SJSA1 (cell line): ENCODE data around the gene ERN1. TPM values are rescaled to one million over a fixed set of nuclear protein-coding genes. Genes with fewer than 3 reads are reported as not detected.

ENCODE experiments used
- DNase-seq, 2 experiments: peaks; one replicate each; pipeline ENCODE4 v3.0.0-alpha.2; 2015 to 2020; ENCODE audit warnings: low spot score in 2 of 2, low read depth in 1 of 2
- H3K27ac ChIP-seq: fragments of 250-450 bp; sonication (Bioruptor Pico); 2 replicates; pipeline ENCODE4 v1.5.1; 2020; ENCODE audit warnings: mild to moderate bottlenecking, moderate library complexity
- H3K27me3 ChIP-seq: fragments of 250-450 bp; sonication (Bioruptor Pico); replicated peaks from 2 replicates; pipeline ENCODE4 v1.5.1; 2020; ENCODE audit warnings: mild to moderate bottlenecking, moderate library complexity
- H3K36me3 ChIP-seq: fragments of 250-450 bp; sonication (Bioruptor Pico); 2 replicates; pipeline ENCODE4 v1.5.1; 2020; ENCODE audit warnings: mild to moderate bottlenecking
- H3K4me1 ChIP-seq: fragments of 250-450 bp; sonication (Bioruptor Pico); replicated peaks from 2 replicates; pipeline ENCODE4 v1.6.1; 2021; ENCODE audit warnings: mild to moderate bottlenecking
- H3K4me3 ChIP-seq: fragments of 250-450 bp; sonication (Bioruptor Pico); 2 replicates; pipeline ENCODE4 v1.5.1; 2020; ENCODE audit warnings: mild to moderate bottlenecking
- H3K9me3 ChIP-seq: fragments of 250-450 bp; sonication (Bioruptor Pico); replicated peaks from 2 replicates; pipeline ENCODE4 v1.5.1; 2020; ENCODE audit warnings: mild to moderate bottlenecking
- total RNA-seq: library from RNA; depleted of rRNA; stranded (reverse); fragments of >200 nt; shearing (Covaris generic); gene quantifications from 2 replicates; pipeline ENCODE4 v1.2.3, GENCODE V29; 2014

The ERN1 gene
- total RNA-seq, 1 experiment from 2014 or later = 5.8 TPM

DNA sequence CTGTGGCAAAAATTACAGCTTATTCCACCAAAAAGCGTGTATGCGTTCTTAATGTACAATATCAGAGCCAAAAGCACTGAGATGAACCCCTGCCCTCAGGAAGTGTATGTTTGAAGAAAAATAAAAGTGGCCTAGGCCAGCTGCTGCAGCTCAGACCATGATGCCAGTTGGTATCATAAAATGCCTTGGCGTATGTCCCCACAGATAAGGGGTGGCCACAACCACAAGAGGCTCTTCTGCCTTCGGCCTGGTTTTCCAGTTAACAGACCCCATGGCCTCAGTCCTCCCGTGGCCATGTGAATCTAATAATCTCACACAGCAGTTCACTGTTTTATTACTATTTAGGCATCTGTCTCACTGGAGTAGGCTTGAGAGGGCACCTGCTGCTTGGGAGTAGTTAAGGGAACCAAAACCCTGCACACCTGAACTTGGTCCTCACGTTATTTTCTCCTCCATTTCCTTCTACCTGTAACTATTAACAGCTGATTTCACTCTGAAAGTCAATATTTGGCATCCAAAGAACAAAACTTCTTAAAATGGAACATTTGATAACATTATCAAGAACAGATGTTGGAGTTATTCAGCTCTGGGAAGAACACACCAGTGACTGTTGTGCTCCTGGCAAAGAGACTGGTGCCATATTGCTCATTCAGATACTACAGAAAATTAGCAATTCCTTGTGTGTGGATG lies 34.8 kb upstream of the ERN1 start:
- Histone ChIP-seq H3K4me3 (no peak overlapping the region), H3K9me3 (no peaks in the 10 kb centered on the region), H3K4me1 (no peaks in the 10 kb centered on the region), H3K27ac (no peak overlapping the region), H3K36me3 (peaks cover 4% of the 10 kb centered on the region; the same call in 1 of the 2 replicates), H3K27me3 (no peaks in the 10 kb centered on the region)
- no peak for DNase-seq

DNA sequence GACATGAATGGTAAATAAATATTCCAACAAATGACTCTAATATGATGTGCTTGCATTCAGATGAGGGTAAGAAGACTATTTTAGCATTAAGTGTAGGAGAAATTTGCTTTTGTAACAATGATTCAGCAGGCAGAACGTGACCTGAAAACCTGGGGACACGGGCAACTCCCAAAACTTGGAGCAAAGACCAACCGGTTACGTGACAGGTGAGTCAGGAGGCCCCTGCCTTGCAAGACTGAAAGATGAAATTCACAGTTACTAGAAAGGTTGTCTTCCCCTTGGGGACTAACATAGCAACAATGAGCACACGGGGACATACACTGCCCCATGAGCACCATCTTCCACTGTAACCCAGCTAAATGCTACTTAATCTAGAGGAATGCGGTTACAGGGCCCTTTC lies 33.5 kb upstream of the ERN1 start:
- Histone ChIP-seq H3K27me3 (no peaks in the 10 kb centered on the region), H3K27ac (no peak overlapping the region), H3K9me3 (no peaks in the 10 kb centered on the region), H3K4me3 (no peak overlapping the region), H3K4me1 (no peaks in the 10 kb centered on the region), H3K36me3 (no peaks in the 10 kb centered on the region; the same call in 1 of the 2 replicates)
- no peak for DNase-seq

DNA sequence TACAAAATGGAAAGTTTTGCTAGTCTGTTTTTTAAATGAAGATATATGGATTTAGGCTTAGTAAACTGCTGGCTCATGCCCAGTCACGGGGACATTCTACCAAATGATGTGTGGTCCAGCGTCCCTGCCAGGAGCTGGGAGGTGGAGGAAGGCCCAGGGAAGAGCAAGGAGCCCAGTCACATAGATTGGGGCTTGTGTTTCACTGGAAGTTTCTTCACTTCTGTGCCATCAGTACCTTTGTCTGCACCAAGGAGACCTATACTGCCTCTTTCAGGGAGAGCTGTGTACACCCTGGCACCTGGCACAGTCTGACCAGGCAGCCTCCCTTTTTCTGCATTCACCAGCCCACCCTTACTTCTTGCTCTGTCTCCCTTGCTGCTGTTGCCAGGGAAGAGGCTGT lies 32.6 kb upstream of the ERN1 start:
- no peaks in the 10 kb centered on the region for H3K27me3 ChIP-seq
- H3K9me3 ChIP-seq = no peaks in the 10 kb centered on the region
- H3K36me3 ChIP-seq = no peaks in the 10 kb centered on the region; the same call in 1 of the 2 replicates
- no peaks in the 10 kb centered on the region for H3K4me1 ChIP-seq
- H3K4me3 ChIP-seq = no peak overlapping the region
- no peak for DNase-seq
- no peak overlapping the region for H3K27ac ChIP-seq

DNA sequence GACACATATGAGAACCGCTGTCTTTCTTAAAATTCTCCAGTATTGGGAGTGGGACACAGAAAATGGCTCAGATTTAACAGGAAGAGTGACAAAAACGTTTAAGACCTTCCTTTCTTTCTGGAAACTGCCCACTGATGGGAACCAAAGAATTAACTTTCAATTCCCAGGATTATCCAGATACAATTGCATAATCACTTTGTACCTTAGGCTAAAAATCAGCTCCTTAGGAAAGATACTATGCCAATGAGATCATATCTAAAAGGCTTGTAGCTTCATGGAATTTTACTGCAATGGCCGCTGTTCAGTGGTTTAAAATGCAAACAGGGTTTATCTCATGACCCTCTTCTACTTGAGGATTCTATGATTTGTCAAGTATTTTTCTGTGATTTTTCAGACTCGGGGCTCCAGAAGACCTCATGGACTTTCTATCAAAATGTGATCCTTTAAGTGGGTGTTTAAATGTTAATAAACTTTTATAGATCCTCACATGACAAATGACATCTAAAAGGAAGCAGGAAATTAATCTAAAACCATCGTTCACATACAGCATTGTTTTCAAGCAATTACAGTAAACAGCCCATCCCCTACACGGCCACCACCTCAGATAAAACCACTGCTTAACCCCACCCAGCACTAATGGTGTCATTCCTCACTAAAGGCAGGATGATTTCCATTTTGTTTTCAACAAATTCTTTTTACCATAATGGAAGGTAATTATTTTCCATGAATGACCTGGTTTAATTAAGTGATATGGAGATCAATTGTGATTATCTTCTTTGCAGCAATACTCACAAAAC lies 31.6 kb upstream of the ERN1 start:
- Histone ChIP-seq H3K9me3 (no peaks in the 10 kb centered on the region), H3K27ac (no peak overlapping the region), H3K36me3 (no peaks in the 10 kb centered on the region), H3K27me3 (no peaks in the 10 kb centered on the region), H3K4me3 (no peak overlapping the region), H3K4me1 (no peaks in the 10 kb centered on the region)
- DNase-seq = no peak

DNA sequence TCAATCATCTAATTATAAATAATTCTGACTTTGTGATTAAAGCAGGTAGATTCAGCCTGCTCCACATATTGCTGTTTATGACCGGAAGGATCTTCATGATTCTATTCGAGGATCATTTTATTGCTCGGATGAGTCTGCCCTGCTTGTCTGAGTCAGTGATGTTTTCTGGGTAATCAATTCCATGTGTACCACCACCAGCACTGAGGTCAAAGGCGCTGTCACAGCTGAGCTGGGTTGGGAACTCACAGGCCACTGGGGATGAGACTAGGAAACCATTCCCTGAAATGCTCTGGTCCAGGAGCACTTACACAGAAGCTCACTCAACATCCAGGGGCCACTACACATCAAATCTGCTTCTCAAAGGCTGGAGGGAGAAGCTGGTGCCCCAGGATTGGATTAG lies 30.4 kb upstream of the ERN1 start:
- no peaks in the 10 kb centered on the region for H3K36me3 ChIP-seq
- H3K9me3 ChIP-seq = no peaks in the 10 kb centered on the region
- H3K4me1 ChIP-seq = no peaks in the 10 kb centered on the region
- DNase-seq = no peak
- no peak overlapping the region for H3K27ac ChIP-seq
- no peaks in the 10 kb centered on the region for H3K27me3 ChIP-seq
- no peak overlapping the region for H3K4me3 ChIP-seq

DNA sequence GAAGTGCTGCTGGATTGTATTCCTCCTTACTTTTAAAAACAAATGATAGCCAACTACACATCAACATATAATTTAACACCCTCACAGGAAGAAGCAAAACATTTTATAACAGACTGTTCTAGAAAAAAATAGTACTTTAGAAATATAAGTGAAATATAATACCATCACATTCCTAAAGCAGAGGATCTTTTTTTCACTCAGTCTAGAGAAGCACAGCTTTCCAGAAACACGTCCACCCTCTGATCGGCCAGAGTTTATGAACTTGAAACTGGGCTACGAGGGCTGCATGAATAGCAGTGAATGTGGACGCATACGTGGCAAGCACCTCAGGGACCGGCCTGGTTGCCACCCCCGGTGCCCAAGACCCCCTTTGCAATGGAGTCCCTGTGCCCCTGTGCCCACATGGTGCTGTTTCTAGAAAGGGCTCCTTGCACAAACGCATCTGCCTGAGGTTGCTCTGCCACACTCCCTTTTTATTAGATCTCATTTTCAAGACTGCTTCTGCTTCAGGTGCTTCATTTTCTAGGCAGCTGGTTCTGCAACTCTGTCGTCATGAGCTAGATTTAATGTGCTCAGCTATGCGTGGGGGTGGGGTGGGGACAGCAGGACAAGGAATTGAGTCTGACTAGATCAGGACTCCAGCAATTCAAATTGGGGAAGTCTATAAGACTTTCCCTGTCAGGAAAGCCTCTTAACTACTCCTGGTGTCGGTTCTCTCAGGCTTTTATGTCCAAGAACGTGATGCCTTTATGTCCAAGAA lies 29.1 kb upstream of the ERN1 start:
- no peak for DNase-seq
- Histone ChIP-seq H3K27ac (no peak overlapping the region), H3K4me3 (no peak overlapping the region), H3K27me3 (no peaks in the 10 kb centered on the region), H3K9me3 (no peaks in the 10 kb centered on the region), H3K4me1 (no peaks in the 10 kb centered on the region), H3K36me3 (no peaks in the 10 kb centered on the region)

DNA sequence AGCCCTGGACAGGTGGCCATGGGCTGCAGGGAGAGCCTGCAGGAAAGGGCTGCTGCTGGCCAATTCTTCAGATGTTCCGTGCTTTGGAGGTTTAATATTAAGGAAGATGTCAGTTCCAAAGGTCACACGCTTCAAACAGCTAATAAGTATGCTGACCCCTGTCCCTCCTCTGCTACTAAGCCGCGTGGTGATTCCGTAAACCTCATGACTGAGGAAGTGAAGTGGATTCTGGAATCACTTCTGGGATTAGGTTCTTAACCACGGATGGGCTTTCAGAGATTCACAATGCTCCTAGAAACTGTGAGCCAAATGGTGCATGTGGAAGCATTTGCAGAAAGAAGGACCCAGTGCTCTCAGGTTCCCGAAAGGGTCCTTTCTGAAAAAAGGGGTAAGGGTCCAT lies 28.5 kb upstream of the ERN1 start:
- no peaks in the 10 kb centered on the region; the same call in 1 of the 2 replicates for H3K36me3 ChIP-seq
- DNase-seq = no peak

DNA sequence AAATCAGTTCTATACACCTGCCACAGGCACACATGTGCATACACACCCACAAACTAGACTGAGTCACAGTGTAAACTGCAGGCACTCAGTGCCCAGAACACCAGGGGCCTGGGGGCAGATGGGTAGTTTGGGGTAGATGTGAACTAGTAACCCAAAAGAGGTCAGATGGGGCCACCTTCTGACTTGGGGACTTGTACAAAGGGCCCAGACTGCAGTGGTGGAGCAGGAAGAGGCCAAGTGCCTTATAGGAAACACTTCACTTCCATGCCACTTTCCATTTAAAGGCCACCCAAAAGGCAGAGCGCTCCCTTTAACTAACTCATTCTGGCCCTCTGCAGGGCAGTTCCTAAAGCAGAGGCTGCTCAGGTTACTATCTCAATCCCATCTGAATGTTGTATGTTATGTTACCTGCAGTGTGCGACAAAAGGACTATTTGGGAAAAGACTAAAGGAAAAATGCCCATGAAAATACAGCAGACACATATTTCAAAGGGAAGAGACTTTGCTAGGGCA lies 27.8 kb upstream of the ERN1 start:
- no peak overlapping the region for H3K27ac ChIP-seq
- H3K4me3 ChIP-seq = no peak overlapping the region
- no peak for DNase-seq
- no peaks in the 10 kb centered on the region for H3K9me3 ChIP-seq
- peaks cover 3% of the 10 kb centered on the region; the same call in 1 of the 2 replicates for H3K36me3 ChIP-seq
- H3K4me1 ChIP-seq = no peaks in the 10 kb centered on the region
- H3K27me3 ChIP-seq = no peaks in the 10 kb centered on the region

More for the DNA sequence above, 28.5 kb upstream of the ERN1 start:
- Histone ChIP-seq H3K27me3 (no peaks in the 10 kb centered on the region), H3K4me1 (no peaks in the 10 kb centered on the region), H3K9me3 (no peaks in the 10 kb centered on the region), H3K27ac (no peak overlapping the region), H3K4me3 (no peak overlapping the region)

DNA sequence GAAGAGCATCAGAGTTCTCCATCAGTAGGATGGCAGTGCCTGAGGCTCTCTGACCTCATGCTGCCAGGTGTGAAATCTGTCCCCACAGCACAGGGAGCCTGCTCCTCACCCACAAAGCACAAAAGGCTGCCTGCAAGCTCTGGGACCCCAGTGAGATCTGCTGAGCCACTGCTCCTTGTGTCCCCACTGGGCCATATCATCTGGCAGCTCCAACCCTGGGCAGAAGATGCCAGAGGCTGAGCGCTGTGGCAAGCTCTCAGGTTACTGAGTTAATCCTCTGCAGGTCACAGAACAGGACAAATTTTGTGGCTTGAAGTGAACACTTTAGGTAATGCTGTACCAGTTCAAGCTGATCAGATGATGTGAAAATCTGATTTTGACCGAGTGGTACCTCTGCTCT lies 26.7 kb upstream of the ERN1 start:
- no peaks in the 10 kb centered on the region for H3K9me3 ChIP-seq
- H3K27me3 ChIP-seq = no peaks in the 10 kb centered on the region
- peaks cover 3% of the 10 kb centered on the region; the same call in 1 of the 2 replicates for H3K36me3 ChIP-seq
- no peak overlapping the region for H3K27ac ChIP-seq
- DNase-seq = no peak
- no peak overlapping the region for H3K4me3 ChIP-seq
- H3K4me1 ChIP-seq = no peaks in the 10 kb centered on the region

DNA sequence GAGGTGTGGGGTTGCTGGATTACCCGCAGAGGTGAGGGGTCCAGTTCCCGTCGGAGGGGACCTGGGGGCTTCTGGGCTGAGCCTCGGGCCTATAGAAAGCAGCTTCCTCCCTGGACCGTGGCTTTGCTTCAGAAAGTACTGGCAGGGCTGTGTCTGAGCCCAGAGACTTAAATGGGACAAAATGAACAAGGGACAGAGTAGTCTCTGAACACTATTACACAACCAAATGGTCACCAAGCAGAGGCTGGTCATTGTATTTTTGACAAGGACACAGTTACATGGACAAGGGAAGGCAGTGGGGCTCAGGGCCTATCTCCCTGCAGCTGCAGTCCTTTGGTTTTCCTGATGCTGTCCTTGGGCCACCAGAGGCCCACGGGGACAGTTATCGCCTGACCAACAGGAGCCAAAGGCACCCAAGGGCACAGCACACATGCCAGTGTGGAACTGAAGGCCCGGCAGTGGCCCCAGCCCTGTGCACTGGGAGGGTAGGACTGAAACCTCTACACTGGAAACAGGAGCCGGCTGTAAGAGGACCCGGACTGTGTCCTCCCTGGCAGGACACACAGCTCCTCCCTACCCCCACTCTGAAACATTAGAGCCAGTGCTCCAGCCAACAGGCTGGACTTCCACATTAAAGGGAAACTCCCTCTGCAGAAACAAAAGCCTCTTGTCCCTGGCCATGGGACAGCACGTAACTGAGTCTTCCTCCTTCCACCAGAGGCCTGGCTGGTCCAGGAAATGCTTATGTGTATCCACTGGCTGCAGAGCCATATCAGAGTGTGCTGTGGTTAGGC lies 26.0 kb upstream of the ERN1 start:
- H3K27ac ChIP-seq = no peak overlapping the region

DNA sequence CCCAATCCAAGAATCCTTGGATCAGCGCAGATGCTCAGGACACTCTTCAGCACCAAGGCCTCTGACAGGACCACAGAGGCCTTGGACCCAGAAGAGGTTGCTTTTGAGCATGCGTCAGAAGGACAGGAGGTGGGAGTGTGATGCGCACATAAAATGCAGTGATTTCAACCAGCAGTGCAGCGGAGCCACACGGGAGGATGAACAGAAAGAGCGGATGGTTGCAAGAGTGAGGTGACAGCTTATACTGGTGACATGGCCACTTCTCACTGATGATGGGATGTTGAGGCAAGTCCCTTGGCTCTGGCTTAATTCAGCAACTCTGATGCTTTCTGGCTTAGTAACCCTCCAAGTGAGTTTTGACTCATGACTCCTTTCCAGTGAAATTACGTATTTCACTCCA lies 25.2 kb upstream of the ERN1 start:
- Histone ChIP-seq H3K27ac (no peak overlapping the region), H3K27me3 (no peaks in the 10 kb centered on the region), H3K36me3 (peaks cover 3% of the 10 kb centered on the region; the same call in 1 of the 2 replicates), H3K4me3 (no peak overlapping the region), H3K9me3 (no peaks in the 10 kb centered on the region), H3K4me1 (no peaks in the 10 kb centered on the region)
- no peak for DNase-seq

More for the DNA sequence above, 26.0 kb upstream of the ERN1 start:
- no peak for DNase-seq
- Histone ChIP-seq H3K4me1 (no peaks in the 10 kb centered on the region), H3K4me3 (no peak overlapping the region), H3K9me3 (no peaks in the 10 kb centered on the region), H3K27me3 (no peaks in the 10 kb centered on the region), H3K36me3 (peaks cover 3% of the 10 kb centered on the region; the same call in 1 of the 2 replicates)

DNA sequence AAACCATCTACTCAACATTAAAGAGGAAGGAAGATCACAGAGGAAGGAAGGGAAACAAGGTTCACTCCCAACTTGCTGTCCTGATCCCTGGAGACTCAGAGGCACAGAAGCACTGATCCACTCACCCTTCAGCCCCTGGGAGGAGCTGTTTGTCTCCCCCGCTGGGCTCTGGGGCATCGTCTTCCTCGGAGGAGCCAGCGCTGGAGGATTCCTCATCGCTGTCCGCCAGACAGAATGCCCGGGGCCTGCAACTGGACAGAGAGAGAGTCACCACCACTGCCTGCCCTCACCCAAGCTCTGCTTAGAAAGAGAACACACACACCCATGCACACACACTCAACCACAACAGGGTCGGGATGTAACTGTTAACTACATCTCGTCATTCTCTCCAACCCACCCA lies 24.8 kb upstream of the ERN1 start:
- Histone ChIP-seq H3K4me1 (no peaks in the 10 kb centered on the region), H3K4me3 (no peak overlapping the region), H3K36me3 (peaks cover 3% of the 10 kb centered on the region; the same call in 1 of the 2 replicates), H3K27ac (no peak overlapping the region), H3K9me3 (no peaks in the 10 kb centered on the region), H3K27me3 (no peaks in the 10 kb centered on the region)
- DNase-seq = no peak

DNA sequence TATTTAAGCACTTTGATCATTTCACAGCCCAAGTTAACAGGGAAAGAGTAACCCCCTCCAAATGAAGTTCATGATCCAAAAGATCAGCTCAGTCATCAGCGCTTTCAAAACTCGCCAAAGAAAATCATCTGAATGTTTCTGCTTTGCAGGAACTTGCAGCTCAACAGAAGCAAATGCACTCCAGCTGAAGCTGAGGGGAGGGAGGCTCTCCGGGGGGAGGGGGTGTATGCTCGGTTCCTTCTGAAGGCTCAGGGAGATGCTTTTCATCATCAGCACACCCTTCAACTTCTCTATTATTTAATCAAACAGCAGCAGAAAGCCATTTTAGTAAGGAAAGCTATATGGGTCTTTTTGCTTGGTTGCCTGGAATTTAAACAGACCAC lies 24.4 kb upstream of the ERN1 start:
- DNase-seq = no peak
- no peaks in the 10 kb centered on the region for H3K9me3 ChIP-seq
- H3K27me3 ChIP-seq = no peaks in the 10 kb centered on the region
- peaks cover 3% of the 10 kb centered on the region; the same call in 1 of the 2 replicates for H3K36me3 ChIP-seq
- no peak overlapping the region for H3K27ac ChIP-seq
- H3K4me3 ChIP-seq = no peak overlapping the region
- no peaks in the 10 kb centered on the region for H3K4me1 ChIP-seq
